C4-2B (cell line): ENCODE measurements around the gene VARS1.

Source experiments
- ZFX ChIP-seq: fragments of 450-650 bp; IDR thresholded peaks from 2 replicates; pipeline ENCODE4 v1.6.1; 2017
- TF ChIP-seq, protein P1 (sequence below): fragments of 450-650 bp; conservative IDR thresholded peaks from 2 replicates; pipeline ENCODE4 v1.5.1; 2017; ENCODE audit warnings: mild to moderate bottlenecking

DNA sequence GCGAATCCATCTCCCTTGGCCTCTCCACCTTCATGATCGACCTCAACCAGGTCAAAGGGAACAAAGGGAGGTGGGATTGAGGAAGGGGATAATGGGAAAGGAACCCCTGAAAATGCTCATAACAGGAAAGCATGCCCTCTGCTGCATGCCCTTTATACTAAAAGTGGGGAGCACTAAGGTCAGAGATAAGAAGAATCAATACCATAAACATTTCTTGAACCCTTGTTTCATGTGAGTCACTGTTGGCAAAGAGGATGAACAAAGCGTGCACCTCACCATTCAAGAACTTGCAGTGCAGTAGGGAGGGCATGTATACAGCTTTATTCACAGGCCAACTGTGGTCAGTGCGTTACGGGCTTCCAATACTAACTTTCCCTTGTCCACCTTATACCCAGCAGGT is 34.8 kb downstream of the VARS1 start:
- TF ChIP-seq, protein P1, sequence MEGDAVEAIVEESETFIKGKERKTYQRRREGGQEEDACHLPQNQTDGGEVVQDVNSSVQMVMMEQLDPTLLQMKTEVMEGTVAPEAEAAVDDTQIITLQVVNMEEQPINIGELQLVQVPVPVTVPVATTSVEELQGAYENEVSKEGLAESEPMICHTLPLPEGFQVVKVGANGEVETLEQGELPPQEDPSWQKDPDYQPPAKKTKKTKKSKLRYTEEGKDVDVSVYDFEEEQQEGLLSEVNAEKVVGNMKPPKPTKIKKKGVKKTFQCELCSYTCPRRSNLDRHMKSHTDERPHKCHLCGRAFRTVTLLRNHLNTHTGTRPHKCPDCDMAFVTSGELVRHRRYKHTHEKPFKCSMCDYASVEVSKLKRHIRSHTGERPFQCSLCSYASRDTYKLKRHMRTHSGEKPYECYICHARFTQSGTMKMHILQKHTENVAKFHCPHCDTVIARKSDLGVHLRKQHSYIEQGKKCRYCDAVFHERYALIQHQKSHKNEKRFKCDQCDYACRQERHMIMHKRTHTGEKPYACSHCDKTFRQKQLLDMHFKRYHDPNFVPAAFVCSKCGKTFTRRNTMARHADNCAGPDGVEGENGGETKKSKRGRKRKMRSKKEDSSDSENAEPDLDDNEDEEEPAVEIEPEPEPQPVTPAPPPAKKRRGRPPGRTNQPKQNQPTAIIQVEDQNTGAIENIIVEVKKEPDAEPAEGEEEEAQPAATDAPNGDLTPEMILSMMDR, result no peak
- TF ChIP-seq ZFX, result no peak
